Endothelial cell of umbilical vein (primary cell): Measurements from ENCODE around the gene LY6G6C. TPM values are rescaled to one million over a fixed set of nuclear protein-coding genes. Genes with fewer than 3 reads are reported as not detected.
"Not testable (repeated sequence)": the region's sequence is repeated elsewhere in the genome, so short reads cannot be mapped to it uniquely, and the experiment has no call there.

Source experiments
- BruUV-seq: library from RNA; stranded (reverse); fragments of 400-500 nt; replicated peaks from 2 replicates; lab custom pipeline; 2021; lab: Mats Ljungman, UMichigan
- CTCF ChIA-PET: fragments of 300-600, 350-600 bp; sonication (Branson Sonifier 250); formaldehyde crosslinking; loops from one replicate; lab custom pipeline; 2021; ENCODE audit warnings: antibody characterized with exemption, inconsistent platforms; lab: Charles Lee
- POLR2A ChIA-PET: fragments of 300-600, 350-600 bp; sonication (Branson Sonifier 250); formaldehyde crosslinking; loops from one replicate; lab custom pipeline; 2021; ENCODE audit warnings: antibody characterized with exemption, inconsistent platforms; lab: Charles Lee
- DNase-seq: peaks from one replicate; pipeline ENCODE4 v3.0.0-alpha.2; 2011; ENCODE audit warnings: low read depth, low spot score
- FAIRE-seq: peaks from 2 replicates; lab custom pipeline; 2011; peaks lifted over from hg19 to GRCh38; lab: Jason Lieb, UNC
- H2AFZ ChIP-seq: 2 replicates; pipeline ENCODE4 v1.6.0; 2012; ENCODE audit warnings: low read depth, low read length, control low read depth, inconsistent platforms
- H3K27ac ChIP-seq: 2 replicates; pipeline ENCODE4 v1.5.1; 2011; ENCODE audit warnings: low read depth, mild to moderate bottlenecking, control low read depth, low read length, moderate library complexity; ENCODE audit not compliant: insufficient read depth
- H3K27me3 ChIP-seq, 2 experiments: 2 replicates each; pipeline versions ENCODE4 v1.6.0 to v1.6.1; 2011; ENCODE audit warnings: low read length in 2 of 2, mixed read lengths in 1 of 2; ENCODE audit not compliant: control insufficient read depth in 2 of 2, insufficient read depth in 2 of 2
- H3K36me3 ChIP-seq, 2 experiments: 2 replicates in 1 of 2; 3 replicates in 1 of 2; pipeline ENCODE4 v1.5.1; 2011; ENCODE audit warnings: low read length in 2 of 2, mild to moderate bottlenecking in 1 of 2, moderate library complexity in 1 of 2; ENCODE audit not compliant: control insufficient read depth in 2 of 2, insufficient read depth in 2 of 2; ENCODE audit errors: extremely low read depth in 1 of 2
- H3K4me1 ChIP-seq: 3 replicates; pipeline ENCODE4 v1.5.1; 2011; ENCODE audit warnings: mild to moderate bottlenecking, low read length; ENCODE audit not compliant: control insufficient read depth, insufficient read depth; ENCODE audit errors: extremely low read depth
- H3K4me2 ChIP-seq: 2 replicates; pipeline ENCODE4 v1.6.1; 2011; ENCODE audit warnings: low read length, control low read depth, mixed read lengths; ENCODE audit not compliant: insufficient read depth
- H3K4me3 ChIP-seq, 3 experiments: fragments of 200-600 bp in 1 of 3; sonication (generic), shearing (Covaris generic) in 1 of 3; replicated peaks in 1 of 3; 2 replicates each; pipeline ENCODE4 v1.5.1; 2011 to 2016; ENCODE audit warnings: control low read depth in 3 of 3, low read length in 3 of 3, mild to moderate bottlenecking in 2 of 3, inconsistent platforms in 1 of 3, low read depth in 1 of 3, moderate library complexity in 1 of 3; ENCODE audit not compliant: insufficient read depth in 1 of 3
- H3K79me2 ChIP-seq: 2 replicates; pipeline ENCODE4 v1.6.0; 2012; ENCODE audit warnings: low read length, inconsistent platforms; ENCODE audit not compliant: control insufficient read depth, insufficient read depth
- H3K9ac ChIP-seq: replicated peaks from 2 replicates; pipeline ENCODE3; 2011; ENCODE audit warnings: low read length, control low read depth; ENCODE audit not compliant: insufficient read depth; ENCODE audit errors: extremely low read depth
- H3K9me1 ChIP-seq: replicated peaks from 3 replicates; pipeline ENCODE4 v1.6.0; 2011; ENCODE audit warnings: mild to moderate bottlenecking, low read length; ENCODE audit not compliant: control insufficient read depth, insufficient read depth; ENCODE audit errors: extremely low read depth
- H3K9me3 ChIP-seq: replicated peaks from 2 replicates; pipeline ENCODE4 v1.5.1; 2012; ENCODE audit warnings: low read length, inconsistent platforms; ENCODE audit not compliant: control insufficient read depth, insufficient read depth
- H4K20me1 ChIP-seq: replicated peaks from 2 replicates; pipeline ENCODE3; 2011; ENCODE audit warnings: mild to moderate bottlenecking, low read length; ENCODE audit not compliant: control insufficient read depth, insufficient read depth; ENCODE audit errors: extremely low read depth
- JUN ChIP-seq: IDR thresholded peaks from 2 replicates; pipeline ENCODE4 v1.6.1; 2011; ENCODE audit warnings: borderline replicate concordance, low read depth; ENCODE audit not compliant: insufficient read length, insufficient read depth
- POLR2A ChIP-seq: IDR thresholded peaks from 2 replicates; pipeline ENCODE4 v1.6.1; 2012; ENCODE audit warnings: low read depth, mild to moderate bottlenecking, control low read depth, low read length
- dilution Hi-C: fragments of 300-500 bp; cut with MboI; formaldehyde crosslinking; loops from one replicate; pipeline ENCODE4 v1.15.0; 2019; ENCODE audit warnings: low sequenced_read_pairs; ENCODE audit not compliant: extremely low pct_ligation_motif_present
- intact Hi-C: fragments of 100-400 bp; cut with micrococcal nuclease; formaldehyde crosslinking; loops from one replicate; pipeline ENCODE4 v1.10.0; 2022
- polyA plus RNA-seq, 4 experiments: library from polyadenylated mRNA; depleted of rRNA in 3 of 4; stranded (reverse) in 3 of 4; unstranded in 1 of 4; fragments of >200 nt; gene quantifications; 2 replicates each; pipeline versions ENCODE4 v1.2.1 to v1.2.3, GENCODE V29; 2011 to 2012; ENCODE audit warnings: missing spikeins in 1 of 4
- total RNA-seq: library from RNA; stranded (reverse); gene quantifications from 2 replicates; pipeline ENCODE4 v1.2.3, GENCODE V29; 2021

LY6G6C gene
- total and polyA plus RNA-seq, 2 donors (not counting 3 experiments of a cell fraction or from before 2014, with no cell fraction given) = 0.33 TPM; not detected in 1

GRCh38 chr6:31710523-31711219 lies 10.9 kb downstream of the LY6G6C start:
- Histone ChIP-seq H3K4me3 (no peak overlapping the region), H3K9me3 (no peaks in the 10 kb centered on the region), H3K27me3 (no peaks in the 10 kb centered on the region), H3K4me1 (peaks cover 8% of the 10 kb centered on the region), H3K27ac (no peak overlapping the region), H3K9ac (no peak overlapping the region), H3K36me3 (no peaks in the 10 kb centered on the region), H4K20me1 (no peaks in the 10 kb centered on the region), H3K9me1 (no peaks in the 10 kb centered on the region), H3K4me2 (no peak overlapping the region), H3K79me2 (no peaks in the 10 kb centered on the region), H2AFZ (peak overlapping the region; percentile 52)
- DNase-seq (no peak), FAIRE-seq (no peak)
- POLR2A ChIA-PET = interaction anchor here (0.5 to 1.3 kb wide), 4 partner anchors 7 to 103 kb away, joined by 3 to 7 read pairs (median 3); partner anchors contain the start of genes ABHD16A and CLIC1
- TF ChIP-seq JUN (no peak), POLR2A (no peak)
- dilution Hi-C loops = no loop called here
- no TSS peak for BruUV-seq
- intact Hi-C loops = no loop called here
- CTCF ChIA-PET = interaction anchor here (1.2 to 2.3 kb wide), 5 partner anchors 8 to 59 kb away, joined by 3 to 14 read pairs (median 4); partner anchors contain the start of genes ABHD16A and DDAH2

- H4K20me1 ChIP-seq, H3K4me2 ChIP-seq, H3K4me1 ChIP-seq, H3K27ac ChIP-seq, BruUV-seq, H3K79me2 ChIP-seq, intact Hi-C loops, DNase-seq, H3K9ac ChIP-seq, H3K27me3 ChIP-seq, POLR2A ChIA-PET, H3K9me3 ChIP-seq, H3K36me3 ChIP-seq, dilution Hi-C loops, CTCF ChIA-PET, FAIRE-seq, H3K9me1 ChIP-seq, H2AFZ ChIP-seq, H3K4me3 ChIP-seq: not testable (repeated sequence)
These were observed 12.4 kb downstream of the LY6G6C start for GRCh38 chr6:31709157-31709556.
